ENCODE results near the gene NDST3.

NDST3 gene

DNA sequence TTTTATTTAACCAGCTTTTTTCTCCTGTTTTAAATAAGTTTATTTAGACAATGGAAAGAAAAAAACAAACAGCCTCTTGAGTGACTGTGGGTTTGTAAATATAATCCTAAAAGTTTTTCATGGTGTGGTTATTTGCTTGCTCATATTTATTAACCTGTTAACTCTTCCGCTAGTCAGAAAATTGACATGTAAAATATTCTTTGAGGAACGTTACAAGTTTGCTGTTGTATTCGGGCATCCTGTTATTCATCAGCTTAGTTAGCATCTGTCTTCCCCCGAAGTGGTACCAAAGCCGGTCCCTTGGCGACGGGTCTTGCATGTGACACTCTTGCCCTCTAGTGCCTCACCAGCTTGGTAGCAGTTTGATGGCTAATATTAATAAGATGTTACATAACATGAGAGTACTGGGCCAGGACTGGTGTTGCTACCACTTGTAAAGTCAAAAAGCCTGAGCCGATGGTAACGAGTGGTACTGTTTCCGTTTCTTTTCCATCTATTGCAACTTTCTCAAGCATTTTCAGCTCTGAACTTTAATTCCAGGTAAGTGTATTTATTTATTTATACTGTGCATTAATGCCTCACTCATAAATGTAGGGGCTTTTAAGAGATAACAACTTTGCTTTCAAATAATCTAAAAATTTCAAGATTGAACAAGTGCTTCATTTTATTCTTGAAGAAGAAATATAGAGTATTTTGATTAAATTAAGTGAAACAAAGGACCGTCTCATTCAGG is at the start of gene NDST3:
TSS of gene NDST3 (plus strand) at position 434 of the 733 bp plus-strand sequence. CDS start 19,425 bp downstream, outside the sequence.
- DNase-seq: no peak

DNA sequence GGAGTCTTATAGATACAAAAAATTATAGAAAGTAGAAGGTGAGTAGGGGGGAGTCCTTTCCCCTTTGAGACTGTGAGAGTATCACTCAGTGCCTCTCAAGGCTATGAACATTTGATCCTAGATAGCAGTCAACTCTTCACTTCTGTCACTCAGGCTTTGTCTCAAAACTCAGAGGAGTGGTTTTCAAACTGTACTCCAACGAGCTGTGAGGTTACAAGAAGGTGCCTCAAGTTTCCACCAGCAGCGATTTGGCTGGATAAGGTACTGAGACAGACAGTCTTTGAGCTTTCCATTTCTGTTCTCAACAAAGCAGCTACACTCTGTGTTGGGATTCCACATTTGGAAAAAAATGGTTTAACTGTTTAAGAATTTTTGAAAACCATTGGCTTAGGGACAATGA is 48.0 kb upstream of the NDST3 start:
- DNase-seq: no peak

GRCh38 chr4:117987464-117987863 is 46.8 kb upstream of the NDST3 start:
- no peak for DNase-seq

DNA sequence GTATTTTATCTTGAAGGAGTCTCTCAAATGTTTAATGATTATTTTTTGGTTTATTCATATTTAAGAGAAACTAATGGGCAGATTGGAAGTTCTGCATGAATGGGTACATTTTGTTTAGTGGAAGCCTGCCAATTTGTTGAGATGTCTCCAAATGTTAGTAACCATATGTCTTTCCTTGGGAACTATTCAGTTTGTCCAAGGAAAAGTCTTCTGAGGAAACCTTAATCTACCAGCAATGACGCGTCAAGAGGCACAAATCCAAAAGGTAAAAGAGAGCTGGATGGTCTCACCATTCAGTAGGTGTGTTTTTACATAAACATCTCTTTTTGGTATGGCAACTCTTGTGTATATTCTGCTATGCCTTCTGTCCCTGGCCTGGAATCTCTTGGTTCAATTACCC is 37.4 kb upstream of the NDST3 start:
- DNase-seq: no peak

- DNase-seq: no peak
Observed at GRCh38 chr4:118004088-118004487, 30.2 kb upstream of the NDST3 start.

DNA sequence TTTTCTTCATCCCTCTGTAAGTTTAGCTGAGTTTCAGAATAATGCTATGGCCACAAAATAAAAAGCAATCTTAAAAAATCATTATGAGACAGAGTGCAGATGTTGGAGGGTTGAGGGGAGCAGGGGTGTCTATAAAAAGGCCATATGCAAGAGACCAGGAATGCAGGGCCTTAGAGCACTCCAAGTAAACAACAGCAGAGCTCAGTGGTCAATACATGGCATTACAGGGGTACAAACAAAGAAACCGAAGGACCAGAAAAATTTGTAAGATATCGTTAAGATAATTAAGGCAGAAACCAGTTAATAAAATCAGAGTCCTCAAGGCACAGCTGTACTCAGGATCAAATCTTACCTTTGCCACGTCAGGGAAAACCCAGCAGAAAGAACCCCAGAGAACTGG is 28.4 kb upstream of the NDST3 start:
- no peak for DNase-seq

DNA sequence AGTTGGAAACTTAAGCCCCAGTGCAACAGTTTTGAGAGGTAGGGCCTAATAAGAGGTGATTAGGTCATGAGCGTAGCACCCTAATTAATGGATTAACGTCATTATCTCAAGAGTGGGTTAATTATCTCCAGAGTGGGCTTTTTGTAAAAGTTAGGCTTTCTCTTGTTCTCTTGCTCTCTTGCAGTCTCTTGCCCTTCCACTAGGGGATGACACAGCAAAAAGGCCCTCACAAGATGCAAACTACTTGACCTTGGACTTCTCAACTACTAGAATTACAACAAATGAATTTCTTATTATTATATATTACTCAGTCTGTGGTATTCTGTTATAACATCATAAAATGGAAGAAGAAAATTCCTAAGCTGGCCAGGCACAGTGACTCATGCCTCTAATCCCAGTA is 22.1 kb upstream of the NDST3 start:
- DNase-seq: no peak

- DNase-seq: no peak
Observed at GRCh38 chr4:118014831-118015230, 19.5 kb upstream of the NDST3 start.

GRCh38 chr4:118018381-118019145 is 15.7 kb upstream of the NDST3 start:
- DNase-seq: no peak

DNA sequence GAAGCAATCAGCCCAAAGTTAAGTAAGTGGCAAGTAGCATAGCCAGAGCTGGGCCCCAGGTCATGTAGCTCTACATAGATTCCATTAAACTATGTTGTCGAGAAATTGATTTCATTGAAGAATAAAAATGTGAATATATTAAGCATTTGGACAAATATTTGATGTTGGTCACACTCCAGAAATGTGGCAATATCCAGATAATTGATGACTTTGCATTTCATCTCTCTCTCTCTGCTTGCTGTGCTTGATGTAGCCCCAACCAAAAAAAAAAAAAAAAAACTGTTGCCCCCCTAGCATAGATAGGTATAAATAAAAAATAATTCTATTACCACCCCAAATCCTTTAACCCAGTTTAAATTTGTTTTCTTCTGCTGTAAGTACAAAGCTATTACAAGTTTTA is 7.5 kb upstream of the NDST3 start:
- no peak for DNase-seq

- DNase-seq: no peak
Observed at GRCh38 chr4:118029224-118029623, 5.1 kb upstream of the NDST3 start.

DNA sequence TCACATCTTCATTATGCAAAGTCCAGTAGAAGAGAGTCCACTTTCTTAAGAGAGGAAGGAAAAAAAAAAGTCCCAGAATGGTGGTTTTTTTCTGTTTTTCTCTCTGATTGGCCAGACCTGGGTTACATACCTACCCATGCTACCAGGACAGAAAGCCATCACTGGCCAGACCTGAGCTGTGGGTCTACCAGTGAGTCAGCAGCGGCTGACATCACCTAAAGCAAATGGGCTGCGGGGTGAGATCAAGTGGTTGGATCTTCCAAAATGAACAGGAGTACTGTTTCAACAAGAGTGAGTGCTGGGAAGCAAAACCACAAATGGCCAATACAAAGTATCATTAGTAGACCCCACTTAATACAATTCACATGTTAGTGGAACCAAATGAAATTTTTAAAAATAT is 1.6 kb upstream of the NDST3 start:
- DNase-seq: no peak

DNA sequence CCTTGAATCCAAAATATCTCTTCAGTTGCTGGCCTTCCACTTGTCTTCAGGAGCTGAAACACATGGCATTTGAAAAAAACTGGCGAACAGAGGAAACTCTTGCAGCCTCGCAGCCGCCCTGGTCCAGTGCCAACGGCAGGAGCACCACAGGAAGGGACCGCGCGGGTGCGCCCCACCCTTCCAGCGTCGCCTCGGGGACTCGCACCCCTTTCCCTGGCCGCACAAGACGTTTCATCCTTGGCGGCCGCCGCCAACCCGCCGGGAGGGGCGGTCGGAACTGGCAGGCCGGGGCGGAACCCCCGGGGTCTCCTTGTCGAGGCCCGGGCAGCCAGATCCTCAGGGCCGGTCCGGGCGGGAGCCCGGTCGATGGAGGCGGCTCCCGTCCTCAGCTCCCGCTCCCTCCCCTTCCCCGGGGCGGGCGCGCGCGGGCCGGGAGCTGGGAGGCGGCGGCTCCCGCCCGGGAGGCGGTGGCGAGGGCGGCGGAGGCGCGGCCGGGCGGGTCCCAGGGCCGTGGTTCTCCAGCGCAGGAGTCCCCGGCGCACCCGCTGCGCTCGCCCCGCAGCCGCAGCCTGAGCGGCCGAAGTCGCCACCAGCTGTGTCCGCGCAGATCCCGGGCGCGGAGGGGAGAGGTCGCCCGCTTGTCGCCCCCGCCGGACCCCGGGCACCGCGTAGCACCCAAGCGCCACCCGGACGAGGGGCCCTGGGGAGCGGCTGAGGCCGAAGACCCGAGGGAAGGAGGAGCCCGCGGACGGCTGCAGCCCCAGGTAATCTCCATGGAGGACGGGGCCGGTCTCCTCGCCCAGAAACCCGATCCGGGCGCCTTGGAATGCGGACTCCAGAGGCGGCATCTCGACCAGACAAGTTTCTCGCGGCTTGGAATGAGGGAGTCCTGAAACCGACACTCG is 886 bp upstream of the NDST3 start:
- no peak for DNase-seq

GRCh38 chr4:118035309-118035708 is 1.0 kb downstream of the NDST3 start:
- no peak for DNase-seq

GRCh38 chr4:118036336-118036735 is 2.0 kb downstream of the NDST3 start:
- no peak for DNase-seq

GRCh38 chr4:118037955-118038354 is 3.7 kb downstream of the NDST3 start:
- DNase-seq: no peak

DNA sequence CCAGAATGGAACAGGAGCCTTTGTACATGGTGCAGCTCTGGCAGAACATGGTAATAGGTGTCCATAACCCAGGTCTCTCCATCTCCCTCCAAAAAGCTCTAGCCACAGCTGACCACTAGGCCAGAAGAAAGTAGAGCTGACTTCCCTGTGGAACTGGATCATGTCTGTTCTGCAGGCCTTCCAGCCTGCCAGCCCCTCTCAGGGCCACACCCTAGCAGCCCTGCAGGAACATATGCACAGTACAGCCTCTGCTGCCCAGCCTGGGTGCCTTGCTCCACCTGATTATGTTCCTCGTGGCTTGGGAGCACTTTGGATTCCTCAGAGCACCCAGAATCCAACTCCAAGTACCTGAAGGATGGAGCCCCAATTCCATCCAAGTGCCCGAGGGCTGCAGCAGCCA is 12.0 kb downstream of the NDST3 start:
- no peak for DNase-seq

DNA sequence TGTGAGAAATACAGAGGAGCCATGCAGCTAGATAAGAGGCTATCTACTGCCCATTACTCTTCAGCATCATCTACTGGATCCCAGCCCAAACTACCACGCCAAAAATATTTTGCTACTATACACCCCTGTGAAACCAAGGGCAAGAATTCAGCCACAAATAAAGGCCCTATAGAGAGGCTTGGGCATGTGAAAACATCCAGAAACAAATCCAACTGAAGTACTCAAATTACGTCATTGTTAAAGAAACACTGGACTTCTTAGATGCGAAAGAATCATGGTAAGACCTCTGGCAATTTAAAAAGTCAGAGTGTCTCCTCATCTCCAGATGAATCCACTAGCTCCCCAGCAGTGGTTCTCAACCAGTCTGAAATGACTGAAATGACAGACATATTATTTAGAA is 12.8 kb downstream of the NDST3 start:
- no peak for DNase-seq

DNA sequence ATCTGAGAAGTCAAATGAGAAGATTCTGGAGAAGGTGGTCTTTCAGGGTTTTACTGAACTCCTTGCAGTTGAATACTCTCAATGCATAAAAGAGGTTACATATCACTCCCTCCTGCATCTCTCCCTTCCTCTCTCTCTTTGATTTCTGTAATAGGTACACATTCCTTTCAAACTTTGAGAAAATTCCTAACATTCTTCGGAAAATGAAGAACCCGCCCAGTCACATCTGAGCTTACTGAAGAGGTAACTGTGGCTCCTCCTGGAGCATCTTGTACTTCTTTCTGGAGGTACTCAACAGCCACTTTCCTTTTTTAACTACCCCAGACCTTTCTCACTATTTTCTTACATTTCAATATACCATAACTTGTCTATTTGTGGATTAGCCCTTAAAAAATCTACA is 24.7 kb downstream of the NDST3 start:
- no peak for DNase-seq

- no peak for DNase-seq
Observed at GRCh38 chr4:118059397-118059796, 25.1 kb downstream of the NDST3 start.

DNA sequence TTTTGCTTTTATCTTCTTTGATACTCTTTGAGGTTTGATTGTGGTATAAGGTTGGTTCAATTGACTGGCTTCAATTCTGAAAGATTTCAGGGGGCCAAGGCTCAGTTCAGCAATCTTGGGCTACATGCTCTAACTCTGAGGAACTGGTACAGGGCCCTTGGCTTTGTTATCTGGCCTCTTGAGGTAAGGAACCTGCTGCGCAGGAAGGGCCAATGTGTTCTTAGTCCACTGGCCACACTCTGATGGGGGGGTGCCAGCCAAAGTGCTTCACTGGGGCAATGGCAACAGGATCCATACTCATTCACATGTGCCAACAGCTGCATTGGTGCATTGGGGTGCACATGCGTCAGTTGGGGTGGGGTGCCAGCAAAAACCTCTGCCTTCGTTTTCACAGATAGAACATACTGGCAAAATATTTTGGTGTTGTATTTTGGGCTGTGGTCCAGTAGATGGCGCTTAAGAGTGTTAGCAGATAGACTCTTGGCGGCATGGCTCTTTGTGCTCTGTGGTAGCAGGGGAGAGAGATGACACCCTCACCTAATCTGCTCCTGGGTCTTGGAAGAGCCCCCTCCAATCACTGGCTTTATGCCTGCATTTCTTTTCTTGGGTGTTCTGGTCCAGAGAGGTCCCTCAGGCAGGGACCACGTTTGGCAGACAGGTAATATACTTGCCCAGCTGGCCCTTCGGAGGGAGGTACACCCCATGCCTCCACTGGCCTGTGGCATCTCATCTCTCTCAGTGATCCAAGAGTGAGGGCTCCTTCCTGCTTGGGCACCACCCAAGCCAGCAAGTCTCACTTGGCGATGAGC is 42.9 kb downstream of the NDST3 start:
- no peak for DNase-seq

DNA sequence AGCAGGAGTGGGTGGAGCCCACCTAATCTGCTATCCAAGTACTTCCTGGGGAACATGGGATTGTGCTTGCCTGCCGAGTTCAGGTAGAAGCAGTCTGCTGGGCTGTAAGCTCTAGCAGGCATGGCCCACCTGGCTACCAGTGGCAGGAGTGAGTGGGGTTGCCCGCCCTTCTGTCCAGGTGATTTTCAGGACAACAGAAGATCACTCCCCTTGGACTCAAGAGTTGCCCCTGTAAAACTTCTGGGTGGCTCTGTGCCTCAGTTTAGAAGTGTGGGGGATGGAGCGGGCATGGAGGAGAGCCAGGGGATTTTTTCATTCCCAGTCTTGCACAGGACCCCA is 43.5 kb downstream of the NDST3 start:
- no peak for DNase-seq

DNA sequence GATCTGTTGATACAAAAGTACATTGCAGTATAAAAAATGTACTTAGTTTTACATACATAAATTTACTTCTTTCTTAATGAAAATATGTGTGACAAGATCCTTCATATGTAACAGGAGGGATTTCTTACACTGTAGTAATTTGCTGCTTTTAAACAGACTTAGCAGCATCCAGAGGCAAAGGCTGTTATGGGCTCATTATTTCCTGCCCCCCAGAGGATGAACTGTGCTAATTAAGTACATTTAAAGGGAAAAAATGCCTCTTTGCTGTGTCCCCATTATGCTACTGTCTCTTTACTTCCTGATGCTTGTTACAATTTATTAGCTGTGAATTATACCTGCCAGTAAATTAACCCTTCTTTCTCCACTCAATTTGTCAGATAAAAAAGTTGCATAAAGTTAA is 47.1 kb downstream of the NDST3 start:
- no peak for DNase-seq

All from NCI-H2029 (cell line).